CD14-positive monocyte (primary cell): Measurements from ENCODE around the gene ME3. TPM values are rescaled to one million over a fixed set of nuclear protein-coding genes. Genes with fewer than 3 reads are reported as not detected.

Experiments
- DNase-seq, 3 donors: peaks; one replicate each; pipeline ENCODE4 v3.0.0-alpha.2; 2011 to 2022
- H2AFZ ChIP-seq: 2 replicates; pipeline ENCODE4 v1.6.0; 2012; ENCODE audit warnings: mild to moderate bottlenecking, low read depth, low read length, inconsistent platforms; ENCODE audit not compliant: insufficient read depth, poor library complexity, severe bottlenecking
- H3K27ac ChIP-seq, 2 donors: 1 replicate in 1 of 2; 2 replicates in 1 of 2; pipeline ENCODE4 v1.5.1; 2012 to 2013; ENCODE audit warnings: low read length in 2 of 2, control low read depth in 1 of 2, inconsistent platforms in 1 of 2, low read depth in 1 of 2, mild to moderate bottlenecking in 1 of 2
- H3K27me3 ChIP-seq, 2 donors: one replicate each; pipeline versions ENCODE4 v1.6.0 to v1.6.1; 2011 to 2013; ENCODE audit warnings: low read length in 2 of 2; ENCODE audit not compliant: control insufficient read depth in 2 of 2, insufficient read depth in 2 of 2
- H3K36me3 ChIP-seq, 2 donors: replicated peaks in 1 of 2; 1 replicate in 1 of 2; 2 replicates in 1 of 2; pipeline versions ENCODE4 v1.5.1 to v1.6.1; 2012 to 2013; ENCODE audit warnings: low read length in 2 of 2, control low read depth in 1 of 2, inconsistent platforms in 1 of 2, mild to moderate bottlenecking in 1 of 2; ENCODE audit not compliant: insufficient read depth in 2 of 2, control insufficient read depth in 1 of 2
- H3K4me1 ChIP-seq, 2 donors: 1 replicate in 1 of 2; 2 replicates in 1 of 2; pipeline versions ENCODE4 v1.5.1 to v1.6.1; 2012 to 2013; ENCODE audit warnings: low read length in 2 of 2, control low read depth in 1 of 2, inconsistent platforms in 1 of 2, mild to moderate bottlenecking in 1 of 2, moderate library complexity in 1 of 2; ENCODE audit not compliant: insufficient read depth in 2 of 2, control insufficient read depth in 1 of 2
- H3K4me2 ChIP-seq: replicated peaks from 2 replicates; pipeline ENCODE3; 2012; ENCODE audit warnings: low read length, moderate library complexity, mild to moderate bottlenecking; ENCODE audit not compliant: poor library complexity, severe bottlenecking; ENCODE audit errors: extremely low read depth
- H3K4me3 ChIP-seq, 3 experiments: fragments of 200-600 bp in 1 of 3; sonication (generic) in 1 of 3; replicated peaks in 1 of 3; 1 replicate in 2 of 3; 2 replicates in 1 of 3; pipeline ENCODE4 v1.5.1; 2011 to 2013; ENCODE audit warnings: low read length in 3 of 3, mild to moderate bottlenecking in 3 of 3, control low read depth in 2 of 3, low read depth in 2 of 3, inconsistent platforms in 1 of 3, moderate library complexity in 1 of 3
- H3K79me2 ChIP-seq: 2 replicates; pipeline ENCODE4 v1.6.0; 2012; ENCODE audit warnings: mild to moderate bottlenecking, control low read depth, inconsistent platforms, low read length, moderate library complexity; ENCODE audit not compliant: insufficient read depth
- H3K9ac ChIP-seq: 2 replicates; pipeline ENCODE4 v1.6.0; 2017; ENCODE audit warnings: low read length, mild to moderate bottlenecking; ENCODE audit not compliant: insufficient read depth, poor library complexity, severe bottlenecking
- H3K9me3 ChIP-seq, 2 donors: replicated peaks in 1 of 2; 1 replicate in 1 of 2; 2 replicates in 1 of 2; pipeline versions ENCODE4 v1.5.1 to v1.6.1; 2012 to 2013; ENCODE audit warnings: low read length in 2 of 2, control low read depth in 1 of 2; ENCODE audit not compliant: control insufficient read depth in 1 of 2, insufficient read depth in 1 of 2
- H4K20me1 ChIP-seq: 2 replicates; pipeline ENCODE4 v1.6.0; 2012; ENCODE audit warnings: mild to moderate bottlenecking, low read length, control low read depth, moderate library complexity; ENCODE audit not compliant: insufficient read depth
- H3K27ac Mint-ChIP-seq, 7 donors: one replicate each; pipeline ENCODE4 v1.8.0; 2020; ENCODE audit warnings: mild to moderate bottlenecking in 7 of 7, mixed read lengths in 7 of 7, moderate library complexity in 6 of 7, inconsistent platforms in 2 of 7
- H3K27me3 Mint-ChIP-seq, 3 donors: one replicate each; pipeline ENCODE4 v1.8.0; 2021 to 2022; ENCODE audit warnings: low read depth in 3 of 3, mild to moderate bottlenecking in 3 of 3, mixed read lengths in 3 of 3, moderate library complexity in 3 of 3, inconsistent platforms in 1 of 3
- H3K36me3 Mint-ChIP-seq, 2 donors: one replicate each; pipeline ENCODE4 v1.8.0; 2020; ENCODE audit warnings: mixed read lengths in 2 of 2, inconsistent platforms in 1 of 2, mild to moderate bottlenecking in 1 of 2
- H3K4me1 Mint-ChIP-seq: one replicate; pipeline ENCODE4 v1.8.0; 2020; ENCODE audit warnings: mild to moderate bottlenecking, mixed read lengths
- H3K4me3 Mint-ChIP-seq, 2 donors: one replicate each; pipeline ENCODE4 v1.8.0; 2020; ENCODE audit warnings: mild to moderate bottlenecking in 2 of 2, mixed read lengths in 2 of 2, moderate library complexity in 1 of 2
- H3K9me3 Mint-ChIP-seq, 7 donors: one replicate each; pipeline ENCODE4 v1.8.0; 2020 to 2022; ENCODE audit warnings: mixed read lengths in 7 of 7, mild to moderate bottlenecking in 6 of 7, moderate library complexity in 6 of 7, inconsistent platforms in 2 of 7
- CTCF ChIP-seq: fragments of 200-600 bp; IDR thresholded peaks from one replicate; pipeline ENCODE4 v1.8.0; 2022; ENCODE audit warnings: antibody characterized with exemption, mild to moderate bottlenecking
- WGBS: methylation state at CpG from one replicate; pipeline ENCODE4 v1.1.5; 2013; ENCODE audit warnings: missing lambda C conversion rate; ENCODE audit not compliant: insufficient coverage; 5-methylcytosine and 5-hydroxymethylcytosine counted together
- intact Hi-C, 2 donors: fragments of 100-400 bp; cut with micrococcal nuclease; formaldehyde crosslinking; loops; one replicate each; pipeline versions ENCODE4 v1.15.0 to v1.15.1; 2023
- polyA plus RNA-seq, 3 donors: library from polyadenylated mRNA; depleted of rRNA in 1 of 3; unstranded in 2 of 3; stranded (reverse) in 1 of 3; fragments of 300-500 nt in 2 of 3; fragments of >200 nt in 1 of 3; fragmentation: Illumina TruSeq in 2 of 3; gene quantifications; 1 replicate in 2 of 3; 2 replicates in 1 of 3; pipeline ENCODE4 v1.2.3, GENCODE V29; 2012 to 2021

Gene ME3
- polyA plus RNA-seq, 3 donors: 0.31 to 3.0 (median 0.42) TPM

GRCh38 chr11:86500500-86501140 is 171.8 kb downstream of the ME3 start:
- 78% methylated on average over 1 of the region's 3 CpGs for WGBS
- H3K4me1 ChIP-seq: no peaks in the 10 kb centered on the region
- no peaks in the 10 kb centered on the region for H3K36me3 ChIP-seq
- H3K27ac Mint-ChIP-seq: no peak overlapping the region
- no peak overlapping the region for H2AFZ ChIP-seq
- no peak overlapping the region for H3K4me2 ChIP-seq
- H3K79me2 ChIP-seq: no peaks in the 10 kb centered on the region
- no peaks in the 10 kb centered on the region for H4K20me1 ChIP-seq
- H3K4me3 Mint-ChIP-seq: no peak overlapping the region
- no peak overlapping the region for H3K9ac ChIP-seq
- no peaks in the 10 kb centered on the region for H3K4me1 Mint-ChIP-seq
- H3K36me3 Mint-ChIP-seq: no peaks in the 10 kb centered on the region
- no peaks in the 10 kb centered on the region for H3K27me3 ChIP-seq
- no peak overlapping the region for H3K27ac ChIP-seq
- DNase-seq: no peak
- intact Hi-C loops: no loop called here
- no peaks in the 10 kb centered on the region for H3K27me3 Mint-ChIP-seq
- H3K4me3 ChIP-seq: no peak overlapping the region
- no peak for TF ChIP-seq CTCF
- no peaks in the 10 kb centered on the region for H3K9me3 ChIP-seq
- H3K9me3 Mint-ChIP-seq: no peaks in the 10 kb centered on the region

- H4K20me1 ChIP-seq: no peaks in the 10 kb centered on the region
- H3K9ac ChIP-seq: no peak overlapping the region
- H3K36me3 ChIP-seq: no peaks in the 10 kb centered on the region
- H3K27me3 Mint-ChIP-seq: no peaks in the 10 kb centered on the region
- no peaks in the 10 kb centered on the region for H3K36me3 Mint-ChIP-seq
- H3K4me3 Mint-ChIP-seq: no peak overlapping the region
- 83% methylated on average over 3 of the region's 4 CpGs for WGBS
- no peak for TF ChIP-seq CTCF
- no peaks in the 10 kb centered on the region for H3K4me1 Mint-ChIP-seq
- H3K27ac ChIP-seq: no peak overlapping the region
- DNase-seq: no peak
- intact Hi-C loops: no loop called here
- H3K9me3 Mint-ChIP-seq: no peaks in the 10 kb centered on the region
- no peaks in the 10 kb centered on the region for H3K79me2 ChIP-seq
- no peak overlapping the region for H3K27ac Mint-ChIP-seq
- H3K4me1 ChIP-seq: no peaks in the 10 kb centered on the region
- no peak overlapping the region for H3K4me2 ChIP-seq
- H3K9me3 ChIP-seq: no peaks in the 10 kb centered on the region
- H2AFZ ChIP-seq: no peak overlapping the region
- H3K4me3 ChIP-seq: no peak overlapping the region
- H3K27me3 ChIP-seq: no peaks in the 10 kb centered on the region
These were observed 172.7 kb downstream of the ME3 start for GRCh38 chr11:86499723-86500129.
